Trophoblast cell (in vitro differentiated cells and primary cell): ENCODE measurements around the gene RARS1.

Experiments used
- DNase-seq, 2 donors: peaks; one replicate each; pipeline ENCODE4 v3.0.0-alpha.2; 2016
- H2AFZ ChIP-seq: 2 replicates; pipeline ENCODE4 v1.6.1; 2013; ENCODE audit warnings: low read length, moderate library complexity, mild to moderate bottlenecking; ENCODE audit not compliant: insufficient read depth, poor library complexity
- H2AK5ac ChIP-seq: 2 replicates; pipeline ENCODE4 v1.6.1; 2013; ENCODE audit warnings: mild to moderate bottlenecking, low read length
- H2BK120ac ChIP-seq: 2 replicates; pipeline ENCODE4 v1.6.1; 2013; ENCODE audit warnings: low read length, mild to moderate bottlenecking, moderate library complexity; ENCODE audit not compliant: insufficient read depth, poor library complexity
- H2BK12ac ChIP-seq: 2 replicates; pipeline ENCODE4 v1.6.1; 2013; ENCODE audit warnings: mild to moderate bottlenecking, low read length, moderate library complexity
- H2BK5ac ChIP-seq: 2 replicates; pipeline ENCODE4 v1.6.1; 2013; ENCODE audit warnings: low read length, low read depth, moderate library complexity, mild to moderate bottlenecking; ENCODE audit not compliant: poor library complexity
- H3K14ac ChIP-seq: 2 replicates; pipeline ENCODE4 v1.6.1; 2013; ENCODE audit warnings: mild to moderate bottlenecking, low read length
- H3K18ac ChIP-seq: 2 replicates; pipeline ENCODE4 v1.6.1; 2013; ENCODE audit warnings: mild to moderate bottlenecking, low read length
- H3K23ac ChIP-seq: 2 replicates; pipeline ENCODE4 v1.6.1; 2013; ENCODE audit warnings: low read length
- H3K27ac ChIP-seq: 2 replicates; pipeline ENCODE4 v1.5.1; 2013; ENCODE audit warnings: low read depth, mild to moderate bottlenecking, inconsistent platforms, low read length, moderate library complexity
- H3K27me3 ChIP-seq: 2 replicates; pipeline ENCODE4 v1.6.1; 2013; ENCODE audit warnings: inconsistent platforms, mild to moderate bottlenecking, low read length, moderate library complexity; ENCODE audit not compliant: insufficient read depth
- H3K36me3 ChIP-seq, 2 experiments: 1 replicate in 1 of 2; 2 replicates in 1 of 2; pipeline ENCODE4 v1.6.1; 2013; ENCODE audit warnings: low read length in 2 of 2, mild to moderate bottlenecking in 2 of 2, moderate library complexity in 1 of 2; ENCODE audit not compliant: insufficient read depth in 2 of 2, control insufficient read depth in 1 of 2
- H3K4ac ChIP-seq: 2 replicates; pipeline ENCODE4 v1.6.1; 2013; ENCODE audit warnings: low read depth, mild to moderate bottlenecking, low read length, moderate library complexity
- H3K4me1 ChIP-seq, 2 experiments: 1 replicate in 1 of 2; 2 replicates in 1 of 2; pipeline ENCODE4 v1.6.1; 2013; ENCODE audit warnings: low read length in 2 of 2, mild to moderate bottlenecking in 2 of 2, moderate library complexity in 1 of 2; ENCODE audit not compliant: insufficient read depth in 2 of 2, control insufficient read depth in 1 of 2
- H3K4me2 ChIP-seq: 2 replicates; pipeline ENCODE4 v1.6.1; 2013; ENCODE audit warnings: inconsistent platforms, mild to moderate bottlenecking, low read length, moderate library complexity
- H3K4me3 ChIP-seq: 2 replicates; pipeline ENCODE4 v1.5.1; 2013; ENCODE audit warnings: mild to moderate bottlenecking, low read depth, low read length, inconsistent platforms
- H3K79me1 ChIP-seq: one replicate; pipeline ENCODE4 v1.6.1; 2013; ENCODE audit warnings: low read length
- H3K79me2 ChIP-seq: 2 replicates; pipeline ENCODE4 v1.6.1; 2013; ENCODE audit warnings: low read length, mild to moderate bottlenecking; ENCODE audit not compliant: control insufficient read depth, insufficient read depth, poor library complexity
- H3K9ac ChIP-seq: 2 replicates; pipeline ENCODE4 v1.6.1; 2013; ENCODE audit warnings: mild to moderate bottlenecking, low read length
- H3K9me3 ChIP-seq: 2 replicates; pipeline ENCODE4 v1.6.1; 2013; ENCODE audit warnings: low read depth, mild to moderate bottlenecking, control low read depth, inconsistent platforms, low read length; ENCODE audit not compliant: insufficient read depth
- H4K12ac ChIP-seq: 2 replicates; pipeline ENCODE4 v1.6.1; 2013; ENCODE audit warnings: low read depth, mild to moderate bottlenecking, low read length, moderate library complexity
- H4K8ac ChIP-seq: 2 replicates; pipeline ENCODE4 v1.6.1; 2013; ENCODE audit warnings: low read depth, mild to moderate bottlenecking, low read length, moderate library complexity
- H4K91ac ChIP-seq: one replicate; pipeline ENCODE4 v1.6.1; 2013; ENCODE audit warnings: low read depth, mild to moderate bottlenecking, low read length, moderate library complexity
- WGBS: extraction: QIAGEN DNeasy Blood & Tissue Kit; methylation state at CpG from one replicate; pipeline ENCODE4 v1.1.7; 2013; ENCODE audit warnings: missing lambda C conversion rate; ENCODE audit not compliant: insufficient read length, insufficient coverage; ENCODE audit errors: extremely low coverage; 5-methylcytosine and 5-hydroxymethylcytosine counted together

The RARS1 gene

GRCh38 chr5:168446983-168447619, 39.2 kb upstream of the RARS1 start:
- Histone ChIP-seq H3K9me3 (no peaks in the 10 kb centered on the region), H4K8ac (no peak overlapping the region), H4K12ac (no peak overlapping the region), H3K23ac (no peak overlapping the region), H3K27me3 (no peaks in the 10 kb centered on the region), H2AK5ac (no peak overlapping the region), H3K4me1 (peaks cover 7 to 11% of the 10 kb centered on the region in 2 experiments), H3K4me2 (no peak overlapping the region), H3K79me1 (peaks cover 8% of the 10 kb centered on the region), H2BK5ac (no peak overlapping the region), H3K18ac (no peak overlapping the region), H3K9ac (no peak overlapping the region), H3K79me2 (no peaks in the 10 kb centered on the region), H3K4ac (no peak overlapping the region), H2BK120ac (no peak overlapping the region), H2AFZ (no peak overlapping the region), H3K14ac (no peak overlapping the region), H4K91ac (no peak overlapping the region), H3K27ac (peak overlapping the region; percentile 19), H2BK12ac (peak overlapping the region; percentile 24), H3K36me3 (peaks cover 4 to 11% of the 10 kb centered on the region in 2 experiments), H3K4me3 (no peak overlapping the region)
- no CpG with 5 or more reads among the region's 10 CpGs for WGBS
- no peak for DNase-seq

GRCh38 chr5:168447808-168448207, 38.5 kb upstream of the RARS1 start:
- Histone ChIP-seq H2BK120ac (peak overlapping the region; percentile 2), H3K18ac (peak overlapping the region; percentile 79), H3K14ac (no peak overlapping the region), H3K36me3 (peaks cover 4 to 11% of the 10 kb centered on the region in 2 experiments), H3K4me2 (no peak overlapping the region), H3K4ac (no peak overlapping the region), H3K4me3 (no peak overlapping the region), H3K9ac (no peak overlapping the region), H3K9me3 (no peaks in the 10 kb centered on the region), H3K27ac (no peak overlapping the region), H2BK12ac (peak overlapping the region; percentile 69), H4K12ac (peak overlapping the region; percentile 4), H3K79me2 (no peaks in the 10 kb centered on the region), H3K4me1 (peaks cover 7 to 11% of the 10 kb centered on the region in 2 experiments), H2AK5ac (peak overlapping the region; percentile 80), H2BK5ac (no peak overlapping the region), H4K8ac (peak overlapping the region; percentile 8), H3K27me3 (no peaks in the 10 kb centered on the region), H3K79me1 (peaks cover 8% of the 10 kb centered on the region), H3K23ac (no peak overlapping the region), H4K91ac (peak overlapping the region; percentile 36), H2AFZ (no peak overlapping the region)
- WGBS: no CpG with 5 or more reads among the region's 4 CpGs
- DNase-seq: no peak

GRCh38 chr5:168449166-168449565, 37.1 kb upstream of the RARS1 start:
- H3K18ac ChIP-seq: no peak overlapping the region
- H2AK5ac ChIP-seq: no peak overlapping the region
- H3K23ac ChIP-seq: no peak overlapping the region
- no peak overlapping the region for H4K12ac ChIP-seq
- peaks cover 10 to 15% of the 10 kb centered on the region in 2 experiments for H3K36me3 ChIP-seq
- no peak overlapping the region for H3K9ac ChIP-seq
- H4K8ac ChIP-seq: no peak overlapping the region
- H3K14ac ChIP-seq: no peak overlapping the region
- H3K79me1 ChIP-seq: peaks cover 8% of the 10 kb centered on the region
- H2BK5ac ChIP-seq: no peak overlapping the region
- peak overlapping the region; percentile 70 for H3K27ac ChIP-seq
- H4K91ac ChIP-seq: peak overlapping the region; percentile 56
- H3K27me3 ChIP-seq: no peaks in the 10 kb centered on the region
- peaks cover 7 to 11% of the 10 kb centered on the region in 2 experiments for H3K4me1 ChIP-seq
- no peak overlapping the region for H2BK12ac ChIP-seq
- DNase-seq: peak; percentile 61 to 80
- no peak overlapping the region for H2AFZ ChIP-seq
- H3K79me2 ChIP-seq: no peaks in the 10 kb centered on the region
- no peaks in the 10 kb centered on the region for H3K9me3 ChIP-seq
- no CpG with 5 or more reads among the region's 2 CpGs for WGBS
- H3K4me3 ChIP-seq: no peak overlapping the region
- no peak overlapping the region for H3K4ac ChIP-seq
- peak overlapping the region; percentile 34 for H3K4me2 ChIP-seq
- peak overlapping the region; percentile 5 for H2BK120ac ChIP-seq

- Histone ChIP-seq H3K79me1 (peaks cover 8% of the 10 kb centered on the region), H2BK120ac (no peak overlapping the region), H2AK5ac (no peak overlapping the region), H3K23ac (no peak overlapping the region), H3K9me3 (no peaks in the 10 kb centered on the region), H4K8ac (no peak overlapping the region), H3K4me2 (no peak overlapping the region), H3K79me2 (no peaks in the 10 kb centered on the region), H4K12ac (no peak overlapping the region), H3K4ac (no peak overlapping the region), H3K27me3 (no peaks in the 10 kb centered on the region), H4K91ac (no peak overlapping the region), H2BK5ac (no peak overlapping the region), H3K27ac (no peak overlapping the region), H3K4me3 (no peak overlapping the region), H3K36me3 (peaks cover 17 to 23% of the 10 kb centered on the region in 2 experiments), H3K18ac (no peak overlapping the region), H2AFZ (no peak overlapping the region), H3K9ac (no peak overlapping the region), H2BK12ac (no peak overlapping the region), H3K14ac (no peak overlapping the region), H3K4me1 (peaks cover 7 to 12% of the 10 kb centered on the region in 2 experiments)
- DNase-seq: no peak
- WGBS: no CpG with 5 or more reads among the region's 3 CpGs
Measured at GRCh38 chr5:168451565-168451964, 34.7 kb upstream of the RARS1 start.
